HG03469 (cell line): ENCODE results near the gene IFT27.

Source experiments
- ATAC-seq: cut with Tn5 transposase; IDR thresholded peaks from one replicate; pipeline ENCODE4 v1.9.1; 2021; ENCODE audit warnings: mild to moderate bottlenecking, moderate library complexity, moderate number of reproducible peaks; ENCODE audit not compliant: unreplicated experiment

IFT27 gene

GRCh38 chr22:36797911-36798673, 22.2 kb upstream of the IFT27 start:
- no peak for ATAC-seq

GRCh38 chr22:36797374-36797773, 21.5 kb upstream of the IFT27 start:
- ATAC-seq = no peak

- ATAC-seq = no peak
These were observed 20.7 kb upstream of the IFT27 start for GRCh38 chr22:36796552-36797175.

GRCh38 chr22:36795633-36796032, 19.7 kb upstream of the IFT27 start:
- ATAC-seq = no peak

- peak; percentile 46 for ATAC-seq
These were observed 14.7 kb upstream of the IFT27 start for GRCh38 chr22:36790648-36791047.

GRCh38 chr22:36787204-36787988, 11.5 kb upstream of the IFT27 start:
- no peak for ATAC-seq

GRCh38 chr22:36783743-36784142, 7.8 kb upstream of the IFT27 start:
- no peak for ATAC-seq

GRCh38 chr22:36781656-36782627, 6.0 kb upstream of the IFT27 start:
- no peak for ATAC-seq

- ATAC-seq = no peak
These were observed 2.1 kb upstream of the IFT27 start for GRCh38 chr22:36778020-36778419.

- ATAC-seq = no peak
These were observed 803 bp upstream of the IFT27 start for GRCh38 chr22:36776722-36777121.

- ATAC-seq = no peak
These were observed 344 bp downstream of the IFT27 start for GRCh38 chr22:36775586-36775963.

GRCh38 chr22:36773935-36774334, 2.0 kb downstream of the IFT27 start:
- no peak for ATAC-seq

GRCh38 chr22:36772451-36772850, 3.5 kb downstream of the IFT27 start:
- ATAC-seq = no peak

- ATAC-seq = no peak
These were observed 4.4 kb downstream of the IFT27 start for GRCh38 chr22:36771356-36772063.

- no peak for ATAC-seq
These were observed 5.2 kb downstream of the IFT27 start for GRCh38 chr22:36770513-36771231.

- ATAC-seq = no peak
These were observed 6.1 kb downstream of the IFT27 start for GRCh38 chr22:36769541-36770512.

GRCh38 chr22:36768616-36769015, 7.3 kb downstream of the IFT27 start:
- ATAC-seq = no peak

GRCh38 chr22:36768141-36768540, 7.8 kb downstream of the IFT27 start:
- ATAC-seq = no peak
